ENCODE data around the gene PGAP3.

PGAP3 gene

DNA sequence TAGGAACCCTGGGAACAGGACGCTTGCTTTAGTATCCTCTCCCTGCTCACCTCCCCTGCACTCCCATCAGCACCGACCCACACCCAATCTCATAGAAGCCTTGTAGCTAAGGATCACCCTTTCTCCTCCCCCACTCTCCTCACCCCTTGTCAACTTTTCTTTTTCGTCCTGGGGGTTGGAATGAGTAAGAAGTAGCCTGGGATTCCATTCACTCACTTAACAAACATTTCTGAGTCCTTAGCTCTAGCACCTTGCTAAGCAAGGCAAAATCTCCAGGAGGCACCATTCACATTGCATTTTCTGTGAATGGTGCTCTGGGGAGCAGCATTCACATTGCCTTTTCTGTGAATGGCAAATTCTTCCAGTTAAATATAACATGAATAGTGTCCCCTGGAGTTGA lies 1.1 kb upstream of the PGAP3 start:
- Histone ChIP-seq H3K36me3 (ENCODE audit: insufficient read depth, low read length) (no peaks in the 10 kb centered on the region), H3K9me3 (ENCODE audit: insufficient read depth, low read depth, low read length) (no peaks in the 10 kb centered on the region), H3K79me2 (ENCODE audit: insufficient read depth, low read length) (no peaks in the 10 kb centered on the region), H3K27me3 (ENCODE audit: insufficient read depth, low read length, poor library complexity, severe bottlenecking) (peaks cover 12% of the 10 kb centered on the region), H3K9me2 (replicated peaks; ENCODE audit: low read depth, low read length) (no peaks in the 10 kb centered on the region), H3K4me2 (ENCODE audit: low read depth, low read length, poor library complexity, severe bottlenecking) (peak overlapping the region; percentile 96), H4K20me1 (ENCODE audit: insufficient read depth, low read length, poor library complexity, severe bottlenecking) (no peaks in the 10 kb centered on the region), H3K9ac (ENCODE audit: low read depth, low read length, poor library complexity, severe bottlenecking) (peak overlapping the region; percentile 88), H3K4me1 (ENCODE audit: insufficient read depth, low read length, poor library complexity, severe bottlenecking) (peaks cover 22% of the 10 kb centered on the region), H3K4me3 (ENCODE audit: low read length, poor library complexity, severe bottlenecking) (peak overlapping the region; percentile 97), H3F3A (ENCODE audit: low read depth) (peaks cover 5% of the 10 kb centered on the region; the same call in 1 of the 2 replicates), H2AFZ (ENCODE audit: low read length) (no peak overlapping the region)
- no peak for TF ChIP-seq EZH2phosphoT487 (IDR thresholded peaks at IDR 0.05; ENCODE audit: borderline replicate concordance)
- TF ChIP-seq, protein P1, sequence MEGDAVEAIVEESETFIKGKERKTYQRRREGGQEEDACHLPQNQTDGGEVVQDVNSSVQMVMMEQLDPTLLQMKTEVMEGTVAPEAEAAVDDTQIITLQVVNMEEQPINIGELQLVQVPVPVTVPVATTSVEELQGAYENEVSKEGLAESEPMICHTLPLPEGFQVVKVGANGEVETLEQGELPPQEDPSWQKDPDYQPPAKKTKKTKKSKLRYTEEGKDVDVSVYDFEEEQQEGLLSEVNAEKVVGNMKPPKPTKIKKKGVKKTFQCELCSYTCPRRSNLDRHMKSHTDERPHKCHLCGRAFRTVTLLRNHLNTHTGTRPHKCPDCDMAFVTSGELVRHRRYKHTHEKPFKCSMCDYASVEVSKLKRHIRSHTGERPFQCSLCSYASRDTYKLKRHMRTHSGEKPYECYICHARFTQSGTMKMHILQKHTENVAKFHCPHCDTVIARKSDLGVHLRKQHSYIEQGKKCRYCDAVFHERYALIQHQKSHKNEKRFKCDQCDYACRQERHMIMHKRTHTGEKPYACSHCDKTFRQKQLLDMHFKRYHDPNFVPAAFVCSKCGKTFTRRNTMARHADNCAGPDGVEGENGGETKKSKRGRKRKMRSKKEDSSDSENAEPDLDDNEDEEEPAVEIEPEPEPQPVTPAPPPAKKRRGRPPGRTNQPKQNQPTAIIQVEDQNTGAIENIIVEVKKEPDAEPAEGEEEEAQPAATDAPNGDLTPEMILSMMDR (conservative IDR thresholded peaks at IDR 0.05; ENCODE audit: low read length) = no peak

DNA sequence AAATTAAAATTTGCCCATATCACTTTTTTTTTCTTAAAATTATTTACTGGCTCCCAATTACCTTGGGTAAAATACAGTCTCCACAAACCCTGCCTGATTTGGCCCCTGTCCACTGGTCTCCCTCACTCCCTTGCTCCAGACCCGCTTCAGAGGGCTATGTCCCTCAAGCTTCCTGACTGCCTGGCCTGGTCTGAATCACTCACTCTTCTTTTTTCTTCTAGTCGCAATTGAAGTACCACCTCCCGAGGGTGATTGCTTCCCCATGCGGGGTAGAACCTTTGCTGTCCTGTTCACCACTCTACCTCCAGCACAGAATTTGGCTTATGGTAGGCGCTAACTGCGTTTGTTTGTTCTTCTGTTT lies 598 bp upstream of the PGAP3 start:
- no peak for TF ChIP-seq EZH2phosphoT487 (IDR thresholded peaks at IDR 0.05; ENCODE audit: borderline replicate concordance)
- TF ChIP-seq, protein P1 (conservative IDR thresholded peaks at IDR 0.05; ENCODE audit: low read length) = no peak
- peaks cover 12% of the 10 kb centered on the region for H3K27me3 ChIP-seq (ENCODE audit: insufficient read depth, low read length, poor library complexity, severe bottlenecking)
- H2AFZ ChIP-seq (ENCODE audit: low read length) = peak overlapping the region; percentile 95
- H3K4me3 ChIP-seq (ENCODE audit: low read length, poor library complexity, severe bottlenecking) = peak overlapping the region; percentile 97
- no peaks in the 10 kb centered on the region for H4K20me1 ChIP-seq (ENCODE audit: insufficient read depth, low read length, poor library complexity, severe bottlenecking)
- H3K79me2 ChIP-seq (ENCODE audit: insufficient read depth, low read length) = no peaks in the 10 kb centered on the region
- peaks cover 5% of the 10 kb centered on the region; the same call in 1 of the 2 replicates for H3F3A ChIP-seq (ENCODE audit: low read depth)
- peak overlapping the region; percentile 96 for H3K4me2 ChIP-seq (ENCODE audit: low read depth, low read length, poor library complexity, severe bottlenecking)
- peaks cover 22% of the 10 kb centered on the region for H3K4me1 ChIP-seq (ENCODE audit: insufficient read depth, low read length, poor library complexity, severe bottlenecking)
- no peaks in the 10 kb centered on the region for H3K36me3 ChIP-seq (ENCODE audit: insufficient read depth, low read length)
- H3K9me3 ChIP-seq (ENCODE audit: insufficient read depth, low read depth, low read length) = no peaks in the 10 kb centered on the region
- no peaks in the 10 kb centered on the region for H3K9me2 ChIP-seq (replicated peaks; ENCODE audit: low read depth, low read length)
- peak overlapping the region; percentile 88 for H3K9ac ChIP-seq (ENCODE audit: low read depth, low read length, poor library complexity, severe bottlenecking)

DNA sequence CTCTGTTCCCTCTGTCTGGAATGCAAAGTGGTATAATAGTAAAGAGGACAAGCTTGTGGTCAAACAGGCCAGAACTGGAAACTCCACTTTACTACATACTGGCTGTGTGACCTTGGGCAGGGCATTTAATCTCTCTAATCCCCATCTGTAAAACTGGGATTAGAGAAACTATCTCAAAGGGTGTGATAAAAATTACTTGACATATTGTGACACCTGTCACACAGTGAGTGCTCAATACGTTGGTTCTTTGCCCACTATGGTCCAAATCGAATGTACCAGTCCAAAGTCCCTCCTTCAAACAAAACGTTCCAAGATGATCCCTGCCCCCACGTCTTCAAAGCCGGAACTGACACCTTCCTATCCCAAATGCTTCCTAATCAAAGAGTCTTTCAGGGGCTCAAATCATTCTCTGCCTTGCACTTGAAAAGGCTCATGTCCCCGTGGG lies 734 bp downstream of the PGAP3 start:
- Histone ChIP-seq H3F3A (ENCODE audit: low read depth) (peaks cover 5% of the 10 kb centered on the region; the same call in 1 of the 2 replicates), H3K27me3 (ENCODE audit: insufficient read depth, low read length, poor library complexity, severe bottlenecking) (peaks cover 12% of the 10 kb centered on the region), H3K9me3 (ENCODE audit: insufficient read depth, low read depth, low read length) (no peaks in the 10 kb centered on the region), H3K4me2 (ENCODE audit: low read depth, low read length, poor library complexity, severe bottlenecking) (peak overlapping the region; percentile 96), H3K36me3 (ENCODE audit: insufficient read depth, low read length) (no peaks in the 10 kb centered on the region), H2AFZ (ENCODE audit: low read length) (peak overlapping the region; percentile 95), H3K9me2 (replicated peaks; ENCODE audit: low read depth, low read length) (no peaks in the 10 kb centered on the region), H3K79me2 (ENCODE audit: insufficient read depth, low read length) (no peaks in the 10 kb centered on the region), H3K9ac (ENCODE audit: low read depth, low read length, poor library complexity, severe bottlenecking) (peak overlapping the region; percentile 88), H3K4me1 (ENCODE audit: insufficient read depth, low read length, poor library complexity, severe bottlenecking) (peaks cover 22% of the 10 kb centered on the region), H3K4me3 (ENCODE audit: low read length, poor library complexity, severe bottlenecking) (peak overlapping the region; percentile 97), H4K20me1 (ENCODE audit: insufficient read depth, low read length, poor library complexity, severe bottlenecking) (no peaks in the 10 kb centered on the region)
- TF ChIP-seq, protein P1 (conservative IDR thresholded peaks at IDR 0.05; ENCODE audit: low read length) = no peak
- TF ChIP-seq EZH2phosphoT487 (IDR thresholded peaks at IDR 0.05; ENCODE audit: borderline replicate concordance) = no peak

All from Loucy (cell line).